Measurements from ENCODE around the gene ATF6.

DNA sequence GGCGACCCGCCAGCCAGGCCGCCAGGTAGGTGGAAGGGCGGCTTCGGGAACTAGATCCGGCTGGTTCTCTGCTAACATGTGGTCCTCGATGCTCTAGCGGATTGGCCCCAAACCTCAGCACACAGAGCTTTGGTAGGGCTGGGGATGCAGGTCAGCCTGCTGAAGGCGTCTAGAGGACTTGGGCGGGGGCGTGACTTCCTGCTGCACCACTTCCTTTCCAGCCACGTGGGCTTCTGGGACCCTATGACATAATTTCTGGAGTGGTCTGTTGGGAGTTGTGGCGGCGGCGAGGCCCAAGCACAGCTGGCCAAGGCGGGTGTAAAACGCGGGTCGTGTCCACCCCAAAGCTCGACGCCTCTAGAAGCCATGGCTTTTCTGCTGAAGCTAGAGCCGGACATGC lies 124.5 kb downstream of the ATF6 start:
- TF ChIP-seq YY1 (IDR thresholded peaks at IDR 0.05; ENCODE audit: insufficient read depth, insufficient read length), result no peak
- no peak for TF ChIP-seq SUZ12 (IDR thresholded peaks at IDR 0.05; ENCODE audit: extremely low read depth, insufficient read depth, insufficient read length)
- no peak for TF ChIP-seq ZNF274 (IDR thresholded peaks at IDR 0.05; ENCODE audit: low read depth, low read length)
